CD4-positive, CD25-positive, alpha-beta regulatory T cell (primary cell): ENCODE measurements around the gene POLR2F. TPM values are rescaled to one million over a fixed set of nuclear protein-coding genes. Genes with fewer than 3 reads are reported as not detected.
"Not testable (repeated sequence)": the region's sequence is repeated elsewhere in the genome, so short reads cannot be mapped to it uniquely, and the experiment has no call there.

ENCODE experiments used
- ATAC-seq, 2 donors: fragments of 150-1000 bp; cut with Tn5 transposase; one replicate each; pipeline ENCODE4 v1.10.0; 2021; ENCODE audit warnings: low read depth in 2 of 2, moderate number of reproducible peaks in 2 of 2, moderate library complexity in 1 of 2
- DNase-seq, 3 donors: peaks; one replicate each; pipeline versions ENCODE4 v3.0.0 to v3.0.0-alpha.2; 2012 to 2022; ENCODE audit warnings: mixed read lengths in 1 of 3
- H3K27ac ChIP-seq: one replicate; pipeline ENCODE4 v1.7.0; 2013; ENCODE audit warnings: mild to moderate bottlenecking, low read length; ENCODE audit not compliant: insufficient read depth, poor library complexity, severe bottlenecking
- H3K27me3 ChIP-seq: one replicate; pipeline ENCODE4 v1.7.0; 2013; ENCODE audit warnings: low read length; ENCODE audit not compliant: control insufficient read depth, insufficient read depth
- H3K36me3 ChIP-seq: one replicate; pipeline ENCODE4 v1.7.0; 2013; ENCODE audit warnings: mild to moderate bottlenecking, low read length, moderate library complexity; ENCODE audit not compliant: control insufficient read depth, insufficient read depth
- H3K4me1 ChIP-seq: 2 replicates; pipeline ENCODE4 v1.7.0; 2013; ENCODE audit warnings: mild to moderate bottlenecking, low read length; ENCODE audit not compliant: insufficient read depth, control insufficient read depth, poor library complexity, severe bottlenecking
- H3K4me3 ChIP-seq: one replicate; pipeline ENCODE4 v1.7.0; 2013; ENCODE audit warnings: low read depth, mild to moderate bottlenecking, low read length, moderate library complexity
- H3K9me3 ChIP-seq, 2 experiments: 1 replicate in 1 of 2; 2 replicates in 1 of 2; pipeline ENCODE4 v1.7.0; 2013; ENCODE audit warnings: low read length in 2 of 2, mild to moderate bottlenecking in 1 of 2, moderate library complexity in 1 of 2; ENCODE audit not compliant: control insufficient read depth in 2 of 2
- H3K27ac Mint-ChIP-seq, 3 donors: one replicate each; pipeline ENCODE4 v1.8.0; 2020 to 2022; ENCODE audit warnings: mild to moderate bottlenecking in 3 of 3, mixed read lengths in 3 of 3, moderate library complexity in 2 of 3
- H3K27me3 Mint-ChIP-seq: one replicate; pipeline ENCODE4 v1.8.0; 2022; ENCODE audit warnings: mild to moderate bottlenecking, mixed read lengths
- H3K36me3 Mint-ChIP-seq: one replicate; pipeline ENCODE4 v1.8.0; 2020; ENCODE audit warnings: mixed read lengths
- H3K4me1 Mint-ChIP-seq, 4 donors: one replicate each; pipeline ENCODE4 v1.8.0; 2020 to 2022; ENCODE audit warnings: mixed read lengths in 4 of 4, mild to moderate bottlenecking in 1 of 4
- H3K4me3 Mint-ChIP-seq, 4 donors: one replicate each; pipeline ENCODE4 v1.8.0; 2020 to 2022; ENCODE audit warnings: mild to moderate bottlenecking in 4 of 4, mixed read lengths in 4 of 4, moderate library complexity in 3 of 4
- H3K9me3 Mint-ChIP-seq, 7 donors: one replicate each; pipeline ENCODE4 v1.8.0; 2020 to 2022; ENCODE audit warnings: mixed read lengths in 7 of 7, mild to moderate bottlenecking in 3 of 7, moderate library complexity in 2 of 7
- polyA plus RNA-seq, 4 donors: library from polyadenylated mRNA; unstranded; fragments of 300-500 nt; fragmentation: Illumina TruSeq; gene quantifications; one replicate each; pipeline ENCODE4 v1.2.3, GENCODE V29; 2021
- total RNA-seq: library from RNA; stranded (reverse); gene quantifications from one replicate; pipeline ENCODE4 v1.2.3, GENCODE V29; 2022

Gene POLR2F
- total and polyA plus RNA-seq, 5 donors from 2014 or later, result 34.5 to 170 (median 157) TPM

DNA sequence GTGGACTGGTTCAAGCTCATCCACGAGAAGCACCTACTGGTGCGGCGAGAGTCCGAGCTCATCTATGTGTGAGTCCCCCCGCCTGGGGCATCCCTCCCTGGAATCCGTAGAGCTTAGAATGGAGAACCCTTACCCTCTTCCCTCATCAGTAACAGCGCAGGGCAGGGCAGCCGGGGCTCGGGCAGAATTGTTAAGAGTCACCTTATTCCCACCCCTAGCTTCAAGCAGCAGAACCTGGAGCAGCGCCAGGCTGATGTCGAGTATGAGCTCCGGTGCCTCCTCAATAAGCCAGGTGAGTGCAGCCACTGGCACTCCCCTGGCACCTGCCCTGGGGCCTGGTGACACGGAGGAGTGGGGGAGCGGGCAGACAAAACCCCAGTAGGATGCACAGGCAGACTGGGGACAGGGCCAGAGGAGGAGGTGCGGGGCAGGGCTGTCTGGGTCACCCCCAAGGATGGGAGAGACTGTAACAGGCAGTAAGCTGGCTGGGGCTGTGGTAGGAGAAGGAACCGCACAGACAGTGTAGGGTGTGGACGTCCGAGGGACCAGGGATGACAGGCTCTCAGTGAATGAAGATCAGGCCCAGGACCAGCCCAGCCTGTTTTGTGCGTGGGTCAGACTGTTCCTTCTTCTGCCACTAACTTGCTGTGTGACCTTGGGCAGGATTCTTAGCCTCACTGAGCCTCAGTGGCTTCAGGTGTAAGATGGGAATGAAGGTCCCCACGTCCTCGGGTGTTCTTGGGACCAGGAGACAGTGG is 20.5 kb upstream of the POLR2F start:
- H3K9me3 ChIP-seq, result no peaks in the 10 kb centered on the region
- peaks cover 5% of the 10 kb centered on the region for H3K4me1 ChIP-seq
- H3K36me3 Mint-ChIP-seq, result peaks cover 18% of the 10 kb centered on the region
- H3K27ac Mint-ChIP-seq, result no peak overlapping the region
- H3K4me3 ChIP-seq, result no peak overlapping the region
- H3K9me3 Mint-ChIP-seq, result peaks cover 0 to 1% (median 0%) of the 10 kb centered on the region in 7 donors
- H3K27ac ChIP-seq, result no peak overlapping the region
- ATAC-seq (no peak), DNase-seq (no peak)
- H3K36me3 ChIP-seq, result peaks cover 11% of the 10 kb centered on the region
- H3K27me3 ChIP-seq, result no peaks in the 10 kb centered on the region
- H3K27me3 Mint-ChIP-seq, result no peaks in the 10 kb centered on the region
- H3K4me1 Mint-ChIP-seq, result peaks cover 0 to 17% (median 4%) of the 10 kb centered on the region in 4 donors
- no peak overlapping the region for H3K4me3 Mint-ChIP-seq

DNA sequence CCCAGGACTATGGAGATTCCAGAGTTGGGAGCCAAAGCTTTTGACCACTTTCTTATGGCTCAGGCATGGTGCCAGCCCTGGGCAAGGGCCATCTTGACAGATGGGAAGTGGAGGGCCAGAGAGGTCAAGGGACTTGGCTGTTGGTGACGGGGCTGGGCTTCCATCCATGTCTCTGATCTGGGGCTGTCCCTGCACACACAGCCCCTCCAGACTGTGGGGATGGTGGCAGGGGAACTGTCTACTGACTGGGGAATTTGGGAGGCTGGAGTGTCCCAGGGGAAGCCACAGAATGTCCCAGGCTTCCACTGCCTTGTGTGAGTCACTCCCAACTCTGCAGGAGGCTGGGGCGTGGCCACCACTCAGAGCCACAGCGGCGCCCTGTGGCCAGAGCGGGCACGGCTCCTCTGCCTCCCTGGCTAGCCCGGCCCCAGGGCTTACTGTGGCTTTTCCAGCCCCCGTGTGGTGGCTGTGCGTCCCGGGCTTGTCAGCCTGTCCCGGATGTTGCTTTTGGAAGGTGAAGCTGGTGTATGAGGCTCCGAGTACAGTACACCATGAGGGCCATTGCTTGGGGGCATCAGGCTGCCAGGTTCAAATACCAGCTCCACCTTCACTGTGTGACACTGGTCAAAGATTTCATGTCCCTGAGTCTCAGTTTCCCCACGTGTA is 19.7 kb upstream of the POLR2F start:
- H3K27ac Mint-ChIP-seq, result no peak overlapping the region
- DNase-seq (peak; percentile 63 to 86 (median 67)), ATAC-seq (peak; percentile 98)
- no peak overlapping the region for H3K4me3 Mint-ChIP-seq
- H3K27me3 Mint-ChIP-seq, result no peaks in the 10 kb centered on the region
- no peaks in the 10 kb centered on the region for H3K27me3 ChIP-seq
- peaks cover 0 to 17% (median 4%) of the 10 kb centered on the region in 4 donors for H3K4me1 Mint-ChIP-seq
- H3K36me3 Mint-ChIP-seq, result peaks cover 13% of the 10 kb centered on the region
- H3K9me3 ChIP-seq, result no peaks in the 10 kb centered on the region
- H3K27ac ChIP-seq, result no peak overlapping the region
- H3K4me3 ChIP-seq, result no peak overlapping the region
- H3K36me3 ChIP-seq, result peaks cover 11% of the 10 kb centered on the region
- H3K4me1 ChIP-seq, result peaks cover 5% of the 10 kb centered on the region
- H3K9me3 Mint-ChIP-seq, result no peaks in the 10 kb centered on the region

DNA sequence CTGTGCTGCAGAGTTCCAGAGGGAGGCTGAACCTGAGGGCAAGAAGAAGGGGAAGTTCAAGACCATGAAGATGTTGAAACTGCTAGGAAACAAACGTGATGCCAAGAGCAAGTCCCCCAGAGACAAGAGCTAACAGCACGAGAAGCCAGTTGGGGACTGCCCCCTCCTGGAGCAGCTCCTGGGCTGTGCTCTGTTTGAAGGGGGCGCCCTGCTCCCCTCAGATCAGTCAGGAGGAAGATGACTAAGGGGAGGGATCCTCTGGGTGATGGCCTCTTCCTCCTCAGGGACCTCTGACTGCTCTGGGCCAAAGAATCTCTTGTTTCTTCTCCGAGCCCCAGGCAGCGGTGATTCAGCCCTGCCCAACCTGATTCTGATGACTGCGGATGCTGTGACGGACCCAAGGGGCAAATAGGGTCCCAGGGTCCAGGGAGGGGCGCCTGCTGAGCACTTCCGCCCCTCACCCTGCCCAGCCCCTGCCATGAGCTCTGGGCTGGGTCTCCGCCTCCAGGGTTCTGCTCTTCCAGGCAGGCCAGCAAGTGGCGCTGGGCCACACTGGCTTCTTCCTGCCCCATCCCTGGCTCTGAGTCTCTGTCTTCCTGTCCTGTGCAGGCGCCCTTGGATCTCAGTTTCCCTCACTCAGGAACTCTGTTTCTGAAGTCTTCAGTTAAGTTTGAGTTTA is 12.7 kb upstream of the POLR2F start:
- H3K27ac ChIP-seq, result no peak overlapping the region
- DNase-seq (no peak), ATAC-seq (no peak)
- H3K9me3 ChIP-seq, result no peaks in the 10 kb centered on the region
- H3K4me1 ChIP-seq, result no peaks in the 10 kb centered on the region
- peaks cover 8% of the 10 kb centered on the region for H3K36me3 ChIP-seq
- no peak overlapping the region for H3K4me3 ChIP-seq
- no peaks in the 10 kb centered on the region for H3K4me1 Mint-ChIP-seq
- H3K27me3 Mint-ChIP-seq, result no peaks in the 10 kb centered on the region
- no peaks in the 10 kb centered on the region for H3K9me3 Mint-ChIP-seq
- H3K36me3 Mint-ChIP-seq, result peaks cover 19% of the 10 kb centered on the region
- H3K4me3 Mint-ChIP-seq, result no peak overlapping the region
- no peak overlapping the region for H3K27ac Mint-ChIP-seq
- no peaks in the 10 kb centered on the region for H3K27me3 ChIP-seq

DNA sequence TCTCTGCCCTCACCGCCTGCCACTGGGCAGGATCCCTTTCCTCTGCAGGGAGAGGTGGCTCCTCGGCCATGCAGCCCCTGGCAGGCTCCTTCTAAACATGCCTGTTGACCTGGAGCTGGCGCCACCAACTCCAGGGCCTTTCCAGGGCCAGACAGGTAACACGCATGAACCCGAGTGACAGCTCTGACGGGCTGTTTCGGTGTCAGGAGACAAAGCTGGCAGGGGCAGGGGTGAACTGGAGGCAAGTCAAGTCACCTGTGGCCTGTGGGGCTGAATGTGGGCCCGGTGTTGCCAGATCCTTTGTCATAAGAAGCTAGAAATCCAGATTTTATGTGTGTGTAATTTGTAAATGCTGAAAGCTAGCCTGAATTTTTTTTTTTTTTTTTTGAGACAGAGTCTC is 11.4 kb upstream of the POLR2F start:
- H3K4me1 ChIP-seq, result no peaks in the 10 kb centered on the region
- Mint-ChIP-seq H3K36me3 (peaks cover 19% of the 10 kb centered on the region), H3K27ac (no peak overlapping the region), H3K4me3 (no peak overlapping the region), H3K27me3 (no peaks in the 10 kb centered on the region), H3K4me1 (no peaks in the 10 kb centered on the region), H3K9me3 (no peaks in the 10 kb centered on the region)
- H3K9me3 ChIP-seq, result no peaks in the 10 kb centered on the region
- no peaks in the 10 kb centered on the region for H3K27me3 ChIP-seq
- H3K4me3 ChIP-seq, result no peak overlapping the region
- H3K27ac ChIP-seq, result no peak overlapping the region
- ATAC-seq (no peak), DNase-seq (no peak)
- H3K36me3 ChIP-seq, result peaks cover 8% of the 10 kb centered on the region

DNA sequence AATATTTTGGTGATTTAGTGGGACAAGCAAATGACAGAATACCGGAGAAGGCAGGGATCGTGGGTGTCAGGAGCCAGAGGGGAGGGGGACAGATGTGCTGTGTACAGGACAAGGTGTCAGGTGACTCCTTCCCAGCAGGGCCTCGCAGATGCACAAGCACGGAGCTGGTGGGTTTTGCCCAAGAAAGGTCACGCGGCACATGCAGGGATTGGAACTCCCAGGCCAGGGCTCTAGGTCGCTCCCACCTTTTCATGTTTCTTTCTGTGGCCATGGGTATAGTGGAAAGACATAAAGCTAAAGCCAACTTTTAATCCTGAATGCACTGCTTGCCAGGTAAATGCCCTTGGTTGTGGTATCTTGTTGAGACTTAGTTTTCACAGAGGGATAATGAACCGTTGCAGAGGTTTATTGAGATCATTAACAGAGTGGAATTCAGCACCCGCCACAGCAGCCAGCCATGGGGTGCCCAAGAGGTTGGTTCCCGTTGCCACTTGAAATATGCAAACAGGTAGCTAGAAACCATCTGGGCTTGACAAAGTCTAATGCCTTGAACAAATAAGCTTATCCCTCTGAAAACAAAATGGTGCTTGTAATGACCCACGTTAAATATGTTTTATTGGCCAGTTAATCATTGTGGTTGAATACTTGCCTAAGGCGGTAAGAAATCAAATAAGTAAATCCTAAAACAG is 10.2 kb upstream of the POLR2F start:
- peaks cover 2% of the 10 kb centered on the region for H3K36me3 ChIP-seq
- Mint-ChIP-seq H3K27ac (no peak overlapping the region), H3K4me1 (no peaks in the 10 kb centered on the region), H3K9me3 (no peaks in the 10 kb centered on the region), H3K27me3 (no peaks in the 10 kb centered on the region), H3K36me3 (peaks cover 12% of the 10 kb centered on the region), H3K4me3 (no peak overlapping the region)
- H3K27me3 ChIP-seq, result no peaks in the 10 kb centered on the region
- no peaks in the 10 kb centered on the region for H3K9me3 ChIP-seq
- no peak overlapping the region for H3K27ac ChIP-seq
- DNase-seq, result no peak
- no peak for ATAC-seq
- no peak overlapping the region for H3K4me3 ChIP-seq
- no peaks in the 10 kb centered on the region for H3K4me1 ChIP-seq

DNA sequence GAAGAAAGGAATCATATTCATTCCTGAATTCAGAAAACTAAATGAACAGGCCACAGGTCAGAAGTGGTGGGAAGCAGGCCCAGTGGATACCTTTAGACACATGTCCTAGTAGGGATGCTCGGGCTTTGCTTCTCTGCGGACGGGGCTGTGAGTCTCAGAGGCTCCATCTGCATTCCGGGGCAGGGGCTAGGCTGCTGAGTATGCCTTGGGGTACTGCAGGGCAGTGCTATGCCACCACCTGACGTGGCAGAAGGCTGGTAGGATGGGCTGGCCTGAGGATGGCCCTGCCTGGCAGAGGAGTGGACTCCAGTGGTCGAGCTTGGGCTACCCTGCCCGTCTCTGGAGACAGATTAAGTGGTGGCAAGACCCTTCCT is 9.7 kb upstream of the POLR2F start:
- no peaks in the 10 kb centered on the region for H3K27me3 Mint-ChIP-seq
- ATAC-seq (peak in 1 of 2 donors; percentile 34), DNase-seq (no peak)
- H3K36me3 ChIP-seq, result peaks cover 2% of the 10 kb centered on the region
- H3K9me3 ChIP-seq, result no peaks in the 10 kb centered on the region
- no peak overlapping the region for H3K4me3 Mint-ChIP-seq
- H3K36me3 Mint-ChIP-seq, result peaks cover 12% of the 10 kb centered on the region
- no peak overlapping the region for H3K27ac ChIP-seq
- H3K9me3 Mint-ChIP-seq, result no peaks in the 10 kb centered on the region
- H3K4me1 ChIP-seq, result no peaks in the 10 kb centered on the region
- no peak overlapping the region for H3K27ac Mint-ChIP-seq
- H3K4me3 ChIP-seq, result no peak overlapping the region
- no peaks in the 10 kb centered on the region for H3K27me3 ChIP-seq
- no peaks in the 10 kb centered on the region for H3K4me1 Mint-ChIP-seq

DNA sequence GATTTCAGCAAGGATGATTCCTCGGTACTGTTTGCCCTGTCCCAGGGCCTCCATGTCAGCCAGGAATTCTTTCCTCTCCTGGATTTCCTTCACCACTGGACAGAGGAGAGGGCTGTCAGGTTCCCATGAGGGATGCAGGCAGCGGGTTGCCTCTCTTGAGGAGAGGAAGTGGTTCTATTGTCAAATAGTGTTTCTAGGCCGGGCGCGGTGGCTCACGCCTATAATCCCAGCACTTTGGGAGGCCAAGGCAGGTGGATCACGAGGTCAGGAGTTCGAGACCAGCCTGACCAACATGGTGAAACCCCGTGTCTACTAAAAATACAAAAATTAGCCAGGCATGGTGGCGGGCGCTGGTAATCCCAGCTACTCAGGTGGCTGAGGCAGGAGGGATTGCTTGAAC is 9.1 kb upstream of the POLR2F start:
- not testable (repeated sequence) for H3K4me3 Mint-ChIP-seq, H3K9me3 Mint-ChIP-seq, H3K36me3 ChIP-seq, H3K27me3 Mint-ChIP-seq, DNase-seq, H3K27me3 ChIP-seq, H3K27ac Mint-ChIP-seq, H3K4me1 Mint-ChIP-seq, H3K9me3 ChIP-seq, H3K4me3 ChIP-seq, H3K27ac ChIP-seq, ATAC-seq, H3K4me1 ChIP-seq
- H3K36me3 Mint-ChIP-seq, result peaks cover 12% of the 10 kb centered on the region
